ENCODE data around the gene XAB2. TPM values are rescaled to one million over a fixed set of nuclear protein-coding genes. Genes with fewer than 3 reads are reported as not detected.

The XAB2 gene
- total RNA-seq, 4 donors from 2014 or later = 10.0 to 41.7 (median 32.2) TPM

- no peak for DNase-seq
- H3K27me3 ChIP-seq = peaks cover 10 to 20% of the 10 kb centered on the region in 2 donors
- intact Hi-C loops (cut with DNase I; ENCODE audit: low total_unique reads) = no loop called here
- no peak for TF ChIP-seq POLR2A (IDR thresholded peaks at IDR 0.05)
- TF ChIP-seq, protein P1, sequence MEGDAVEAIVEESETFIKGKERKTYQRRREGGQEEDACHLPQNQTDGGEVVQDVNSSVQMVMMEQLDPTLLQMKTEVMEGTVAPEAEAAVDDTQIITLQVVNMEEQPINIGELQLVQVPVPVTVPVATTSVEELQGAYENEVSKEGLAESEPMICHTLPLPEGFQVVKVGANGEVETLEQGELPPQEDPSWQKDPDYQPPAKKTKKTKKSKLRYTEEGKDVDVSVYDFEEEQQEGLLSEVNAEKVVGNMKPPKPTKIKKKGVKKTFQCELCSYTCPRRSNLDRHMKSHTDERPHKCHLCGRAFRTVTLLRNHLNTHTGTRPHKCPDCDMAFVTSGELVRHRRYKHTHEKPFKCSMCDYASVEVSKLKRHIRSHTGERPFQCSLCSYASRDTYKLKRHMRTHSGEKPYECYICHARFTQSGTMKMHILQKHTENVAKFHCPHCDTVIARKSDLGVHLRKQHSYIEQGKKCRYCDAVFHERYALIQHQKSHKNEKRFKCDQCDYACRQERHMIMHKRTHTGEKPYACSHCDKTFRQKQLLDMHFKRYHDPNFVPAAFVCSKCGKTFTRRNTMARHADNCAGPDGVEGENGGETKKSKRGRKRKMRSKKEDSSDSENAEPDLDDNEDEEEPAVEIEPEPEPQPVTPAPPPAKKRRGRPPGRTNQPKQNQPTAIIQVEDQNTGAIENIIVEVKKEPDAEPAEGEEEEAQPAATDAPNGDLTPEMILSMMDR (IDR thresholded peaks at IDR 0.05) = no peak
- H3K4me3 ChIP-seq = no peak overlapping the region
- H3K36me3 ChIP-seq = no peaks in the 10 kb centered on the region
- H3K4me1 ChIP-seq = no peaks in the 10 kb centered on the region
- no peak overlapping the region for H3K27ac ChIP-seq
- no peaks in the 10 kb centered on the region for H3K9me3 ChIP-seq
These were observed 11.5 kb upstream of the XAB2 start for GRCh38 chr19:7640803-7641202.

DNA sequence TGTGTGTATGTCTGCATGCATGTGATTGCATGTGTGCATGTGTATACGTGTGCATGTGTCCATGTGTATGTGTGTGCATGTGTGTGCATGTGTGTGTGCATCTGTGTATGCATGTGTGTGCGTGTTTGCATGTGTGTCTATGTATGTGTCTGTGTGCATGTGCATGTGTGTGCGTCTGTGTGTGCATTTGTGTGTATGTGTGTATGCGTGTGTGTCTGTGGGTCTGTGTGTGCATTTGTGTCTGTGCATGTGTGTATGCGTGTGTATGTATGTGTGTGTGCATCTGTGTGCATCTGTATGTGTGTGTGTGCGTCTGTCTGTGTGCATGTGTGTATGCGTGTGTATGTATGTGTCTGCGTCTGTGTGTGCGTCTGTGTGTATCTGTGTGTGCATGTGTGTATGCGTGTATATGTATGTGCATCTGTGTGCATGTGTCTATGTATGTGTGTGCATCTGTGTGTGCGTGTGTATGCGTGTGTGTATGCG, 10.6 kb upstream of the XAB2 start:
- no peaks in the 10 kb centered on the region for H3K9me3 ChIP-seq
- no peaks in the 10 kb centered on the region for H3K36me3 ChIP-seq
- peaks cover 10 to 20% of the 10 kb centered on the region in 2 donors for H3K27me3 ChIP-seq
- no peak overlapping the region for H3K27ac ChIP-seq
- no peak for DNase-seq
- no peak overlapping the region for H3K4me3 ChIP-seq
- intact Hi-C loops (cut with DNase I; ENCODE audit: low total_unique reads) = no loop called here
- H3K4me1 ChIP-seq = no peaks in the 10 kb centered on the region
- TF ChIP-seq, protein P1 (IDR thresholded peaks at IDR 0.05) = no peak
- no peak for TF ChIP-seq POLR2A (IDR thresholded peaks at IDR 0.05)

- Histone ChIP-seq H3K4me3 (no peak overlapping the region), H3K27me3 (peaks cover 10 to 20% of the 10 kb centered on the region in 2 donors), H3K27ac (no peak overlapping the region), H3K4me1 (no peaks in the 10 kb centered on the region), H3K36me3 (no peaks in the 10 kb centered on the region), H3K9me3 (no peaks in the 10 kb centered on the region)
- TF ChIP-seq, protein P1 (IDR thresholded peaks at IDR 0.05) = no peak
- TF ChIP-seq POLR2A (IDR thresholded peaks at IDR 0.05) = no peak
- intact Hi-C loops (cut with DNase I; ENCODE audit: low total_unique reads) = no loop called here
- DNase-seq = no peak
These were observed 9.6 kb upstream of the XAB2 start for GRCh38 chr19:7638802-7639465.

- no peak for DNase-seq
- intact Hi-C loops (cut with DNase I; ENCODE audit: low total_unique reads) = no loop called here
- peaks cover 10 to 20% of the 10 kb centered on the region in 2 donors for H3K27me3 ChIP-seq
These were observed 8.3 kb upstream of the XAB2 start for GRCh38 chr19:7637374-7638256.

More at GRCh38 chr19:7637374-7638256, 8.3 kb upstream of the XAB2 start:
- Histone ChIP-seq H3K4me3 (peak overlapping the region in 1 of 2 donors; percentile 31), H3K27ac (no peak overlapping the region), H3K9me3 (no peaks in the 10 kb centered on the region), H3K36me3 (no peaks in the 10 kb centered on the region), H3K4me1 (no peaks in the 10 kb centered on the region)
- TF ChIP-seq POLR2A (IDR thresholded peaks at IDR 0.05) = no peak
- TF ChIP-seq, protein P1 (IDR thresholded peaks at IDR 0.05) = no peak

Measured in uterus (tissue), 4 donors.